CD4-positive, alpha-beta T cell treated with Interleukin-2 at 100 ng/mL for 4 hours (primary cell): ENCODE data around the gene KCNG2.

Experiments
- DNase-seq: peaks from one replicate; pipeline ENCODE4 v3.0.0-alpha.2; 2020; ENCODE audit warnings: low spot score

Gene KCNG2

GRCh38 chr18:79888016-79888415 is 90.3 kb downstream of the KCNG2 start:
- DNase-seq: no peak

- no peak for DNase-seq
Measured at GRCh38 chr18:79889569-79889968, 91.8 kb downstream of the KCNG2 start.

- no peak for DNase-seq
Measured at GRCh38 chr18:79890674-79891073, 92.9 kb downstream of the KCNG2 start.

GRCh38 chr18:79896738-79897137 is 99.0 kb downstream of the KCNG2 start:
- no peak for DNase-seq

GRCh38 chr18:79897940-79898625 is 100.3 kb downstream of the KCNG2 start:
- no peak for DNase-seq

- DNase-seq: no peak
Measured at GRCh38 chr18:79898952-79899608, 101.3 kb downstream of the KCNG2 start.

GRCh38 chr18:79899609-79900445 is 102.1 kb downstream of the KCNG2 start:
- no peak for DNase-seq

- no peak for DNase-seq
Measured at GRCh38 chr18:79900610-79901570, 103.2 kb downstream of the KCNG2 start.

- DNase-seq: no peak
Measured at GRCh38 chr18:79901665-79902064, 103.9 kb downstream of the KCNG2 start.

- DNase-seq: no peak
Measured at GRCh38 chr18:79902075-79902474, 104.3 kb downstream of the KCNG2 start.

GRCh38 chr18:79902640-79903039 is 104.9 kb downstream of the KCNG2 start:
- DNase-seq: no peak

GRCh38 chr18:79903071-79903635 is 105.4 kb downstream of the KCNG2 start:
- no peak for DNase-seq

GRCh38 chr18:79903787-79904356 is 106.1 kb downstream of the KCNG2 start:
- no peak for DNase-seq

- no peak for DNase-seq
Measured at GRCh38 chr18:79904357-79905147, 106.8 kb downstream of the KCNG2 start.

- no peak for DNase-seq
Measured at GRCh38 chr18:79905389-79905911, 107.7 kb downstream of the KCNG2 start.

GRCh38 chr18:79905993-79906392 is 108.3 kb downstream of the KCNG2 start:
- no peak for DNase-seq

GRCh38 chr18:79906706-79907105 is 109.0 kb downstream of the KCNG2 start:
- no peak for DNase-seq

GRCh38 chr18:79910563-79911343 is 113.0 kb downstream of the KCNG2 start:
- DNase-seq: no peak
